SK-N-SH (cell line): ENCODE measurements around the gene TUT4.

Source experiments
- EP300 ChIP-seq, 2 experiments: IDR thresholded peaks; 2 replicates each; pipeline versions ENCODE4 v1.4.0 to v1.6.1; 2012; ENCODE audit warnings: borderline replicate concordance in 1 of 2, low read depth in 1 of 2, low read length in 1 of 2
- SIN3A ChIP-seq: IDR thresholded peaks from 2 replicates; pipeline ENCODE4 v1.6.1; 2012; ENCODE audit warnings: low read depth, mild to moderate bottlenecking, low read length, moderate library complexity, borderline replicate concordance
- USF2 ChIP-seq: fragments of 150-350 bp; IDR thresholded peaks from 2 replicates; pipeline ENCODE4 v1.6.1; 2017; ENCODE audit warnings: antibody characterized with exemption, low read length, low read depth, borderline replicate concordance
- YY1 ChIP-seq: IDR thresholded peaks from 2 replicates; pipeline ENCODE4 v1.4.0; 2012; ENCODE audit warnings: low read depth, mild to moderate bottlenecking
- TF ChIP-seq, protein P1 (sequence below): fragments of 200-600 bp; sonication (generic); IDR thresholded peaks from 2 replicates; pipeline ENCODE4 v1.6.1; 2017; ENCODE audit warnings: antibody characterized with exemption, mild to moderate bottlenecking, moderate library complexity

- TF ChIP-seq, protein P1, sequence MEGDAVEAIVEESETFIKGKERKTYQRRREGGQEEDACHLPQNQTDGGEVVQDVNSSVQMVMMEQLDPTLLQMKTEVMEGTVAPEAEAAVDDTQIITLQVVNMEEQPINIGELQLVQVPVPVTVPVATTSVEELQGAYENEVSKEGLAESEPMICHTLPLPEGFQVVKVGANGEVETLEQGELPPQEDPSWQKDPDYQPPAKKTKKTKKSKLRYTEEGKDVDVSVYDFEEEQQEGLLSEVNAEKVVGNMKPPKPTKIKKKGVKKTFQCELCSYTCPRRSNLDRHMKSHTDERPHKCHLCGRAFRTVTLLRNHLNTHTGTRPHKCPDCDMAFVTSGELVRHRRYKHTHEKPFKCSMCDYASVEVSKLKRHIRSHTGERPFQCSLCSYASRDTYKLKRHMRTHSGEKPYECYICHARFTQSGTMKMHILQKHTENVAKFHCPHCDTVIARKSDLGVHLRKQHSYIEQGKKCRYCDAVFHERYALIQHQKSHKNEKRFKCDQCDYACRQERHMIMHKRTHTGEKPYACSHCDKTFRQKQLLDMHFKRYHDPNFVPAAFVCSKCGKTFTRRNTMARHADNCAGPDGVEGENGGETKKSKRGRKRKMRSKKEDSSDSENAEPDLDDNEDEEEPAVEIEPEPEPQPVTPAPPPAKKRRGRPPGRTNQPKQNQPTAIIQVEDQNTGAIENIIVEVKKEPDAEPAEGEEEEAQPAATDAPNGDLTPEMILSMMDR: no peak
- TF ChIP-seq USF2 (no peak), EP300 (IDR thresholded peaks at IDR 0.05; ENCODE audit: borderline replicate concordance in 1 of 2, low read depth in 1 of 2, low read length in 1 of 2) (no peak), SIN3A (no peak), YY1 (no peak)
Measured at GRCh38 chr1:52385376-52385775, 167.5 kb downstream of the TUT4 start.
